ENCODE data around the gene FOCAD. TPM values are rescaled to one million over a fixed set of nuclear protein-coding genes. Genes with fewer than 3 reads are reported as not detected.
A peak's percentile ranks its signal among the peaks of the same experiment; 100 is the strongest.

The FOCAD gene
- total RNA-seq (2014; rRNA removed; shearing (Covaris generic)) (32.8 and 67.4 TPM in 2 replicates), polyA plus RNA-seq (2016; fragmentation: Nextera tagmentation; extraction: Ambion mirVana) (18.6 and 20.8 TPM in 2 replicates)

GRCh38 chr9:20684035-20684874 lies at the start of gene FOCAD:
Gene FOCAD (plus strand): TSS chr9:20684259. CDS start chr9:20715354, 31,095 bp downstream.
- Histone ChIP-seq H3K4me2 (ENCODE audit: unreplicated experiment) (peak within 1 kb of the TSS; percentile 99), H2AFZ (peak within 1 kb of the TSS; percentile 82), H3K4me3 (peak within 1 kb of the TSS; percentile 85), H3K27me3 (replicated peaks; ENCODE audit: insufficient read depth) (no peaks in the 10 kb centered on the region), H3K9me3 (ENCODE audit: low read depth) (no peaks in the 10 kb centered on the region), H3K27ac (peak within 1 kb of the TSS; percentile 90), H3F3A (ENCODE audit: insufficient read depth) (peaks cover 33% of the 10 kb centered on the region), H3K9ac (peak within 1 kb of the TSS; percentile 91), H3K79me2 (ENCODE audit: insufficient read depth) (peaks cover 38% of the 10 kb centered on the region), H3K9me2 (ENCODE audit: insufficient read depth) (no peaks in the 10 kb centered on the region), H4K20me1 (ENCODE audit: insufficient read depth) (0 out of 2 replicates have a peak, but pooled peaks cover 4% of the 10 kb centered on the region), H3K4me1 (ENCODE audit: insufficient read depth) (peaks cover 20% of the 10 kb centered on the region), H3K36me3 (ENCODE audit: low read depth) (no peaks in the 10 kb centered on the region)
- no peak for TF ChIP-seq EZH2 (IDR thresholded peaks at IDR 0.05; ENCODE audit: insufficient read depth, poor library complexity, severe bottlenecking)
- TF ChIP-seq EZH2phosphoT487 (IDR thresholded peaks at IDR 0.05; ENCODE audit: insufficient read depth, low read depth), result no peak
- in situ Hi-C loops (cut with MboI), result no loop called here
- 0 to 2% methylated on average over 66 to 72 of the region's 78 CpGs for WGBS, 2 experiments (ENCODE audit: low coverage in 1 of 2, low lambda C conversion rate in 2 of 2, missing lambda C conversion rate in 2 of 2)
- DNase-seq, result peak; percentile 100

DNA sequence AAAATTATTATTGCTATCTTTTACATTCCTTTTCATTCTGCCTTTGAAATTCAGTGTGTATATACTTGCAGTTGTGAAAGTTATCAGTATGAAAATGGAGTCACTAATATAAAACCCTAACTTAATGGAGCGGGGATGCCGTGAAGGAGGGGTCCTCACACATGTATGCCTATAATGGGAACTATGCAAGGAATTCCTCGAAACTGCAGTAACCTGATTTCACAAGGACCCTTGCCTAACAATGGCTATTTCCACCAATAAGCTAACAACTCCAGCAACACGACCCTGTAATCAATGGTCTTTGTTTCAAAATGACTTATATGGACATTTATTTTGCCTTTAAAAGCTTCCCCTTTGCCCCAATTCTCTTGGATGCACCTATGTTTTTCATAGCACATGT lies 49.2 kb upstream of the FOCAD start:
- Histone ChIP-seq H3F3A (ENCODE audit: insufficient read depth) (peaks cover 14% of the 10 kb centered on the region; the same call in 1 of the 2 replicates), H3K9ac (no peak overlapping the region), H3K4me2 (ENCODE audit: unreplicated experiment) (no peak overlapping the region), H4K20me1 (ENCODE audit: insufficient read depth) (no peaks in the 10 kb centered on the region), H3K79me2 (ENCODE audit: insufficient read depth) (no peaks in the 10 kb centered on the region), H3K4me3 (no peak overlapping the region), H2AFZ (no peak overlapping the region), H3K27ac (no peak overlapping the region), H3K27me3 (replicated peaks; ENCODE audit: insufficient read depth) (no peaks in the 10 kb centered on the region), H3K36me3 (ENCODE audit: low read depth) (no peaks in the 10 kb centered on the region), H3K9me2 (ENCODE audit: insufficient read depth) (no peaks in the 10 kb centered on the region), H3K4me1 (ENCODE audit: insufficient read depth) (peaks cover 16% of the 10 kb centered on the region), H3K9me3 (ENCODE audit: low read depth) (no peaks in the 10 kb centered on the region)
- TF ChIP-seq EZH2 (IDR thresholded peaks at IDR 0.05; ENCODE audit: insufficient read depth, poor library complexity, severe bottlenecking), result no peak
- no peak for TF ChIP-seq EZH2phosphoT487 (IDR thresholded peaks at IDR 0.05; ENCODE audit: insufficient read depth, low read depth)
- in situ Hi-C loops (cut with MboI), result no loop called here
- 64 to 74% methylated on average over 4 of the region's 4 CpGs for WGBS, 2 experiments (ENCODE audit: low coverage in 1 of 2, low lambda C conversion rate in 2 of 2, missing lambda C conversion rate in 2 of 2)
- DNase-seq, result no peak

DNA sequence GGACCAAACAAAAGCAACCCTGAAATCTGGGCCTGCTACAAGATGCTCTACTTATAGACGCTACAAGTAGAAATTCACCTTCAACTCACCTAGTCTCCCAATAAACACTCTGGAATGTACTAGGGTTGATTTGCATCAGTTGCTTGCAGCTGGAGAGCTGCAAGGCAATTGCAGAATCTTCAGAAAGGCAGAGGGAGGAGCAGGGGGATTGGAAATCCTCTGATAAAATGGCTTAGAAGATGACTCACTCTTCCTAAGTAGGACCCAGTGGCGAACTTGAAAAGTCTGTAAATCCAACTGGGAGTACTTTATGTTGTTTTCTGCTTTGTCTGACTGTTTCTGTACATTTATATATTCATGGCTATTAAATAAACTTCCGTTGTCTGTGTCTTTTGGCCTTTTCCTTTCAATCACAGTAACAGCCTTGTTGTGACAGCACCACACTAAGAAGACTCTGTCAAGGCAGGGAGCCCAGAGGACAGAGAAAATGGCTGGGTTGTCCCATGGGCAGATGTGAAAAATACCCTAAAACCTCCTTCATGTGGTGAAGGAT lies 47.1 kb upstream of the FOCAD start:
- no peak overlapping the region for H3K27ac ChIP-seq
- H3F3A ChIP-seq (ENCODE audit: insufficient read depth), result peaks cover 8% of the 10 kb centered on the region; the same call in 1 of the 2 replicates
- in situ Hi-C loops (cut with MboI), result no loop called here
- no peaks in the 10 kb centered on the region for H3K9me3 ChIP-seq (ENCODE audit: low read depth)
- no peaks in the 10 kb centered on the region for H3K36me3 ChIP-seq (ENCODE audit: low read depth)
- H3K27me3 ChIP-seq (replicated peaks; ENCODE audit: insufficient read depth), result no peaks in the 10 kb centered on the region
- H3K4me1 ChIP-seq (ENCODE audit: insufficient read depth), result peaks cover 17% of the 10 kb centered on the region
- no peak overlapping the region for H3K4me2 ChIP-seq (ENCODE audit: unreplicated experiment)
- no peaks in the 10 kb centered on the region for H3K79me2 ChIP-seq (ENCODE audit: insufficient read depth)
- DNase-seq, result no peak
- no peaks in the 10 kb centered on the region for H3K9me2 ChIP-seq (ENCODE audit: insufficient read depth)
- H2AFZ ChIP-seq, result no peak overlapping the region
- H4K20me1 ChIP-seq (ENCODE audit: insufficient read depth), result no peaks in the 10 kb centered on the region
- no peak overlapping the region for H3K4me3 ChIP-seq
- TF ChIP-seq EZH2 (IDR thresholded peaks at IDR 0.05; ENCODE audit: insufficient read depth, poor library complexity, severe bottlenecking) (no peak), EZH2phosphoT487 (IDR thresholded peaks at IDR 0.05; ENCODE audit: insufficient read depth, low read depth) (no peak)
- 86 to 87% methylated on average over 3 of the region's 3 CpGs for WGBS, 2 experiments (ENCODE audit: low coverage in 1 of 2, low lambda C conversion rate in 2 of 2, missing lambda C conversion rate in 2 of 2)
- H3K9ac ChIP-seq, result no peak overlapping the region

- H3K27ac ChIP-seq, result no peak overlapping the region
- peak; percentile 70 for DNase-seq
- H2AFZ ChIP-seq, result no peak overlapping the region
- H3K4me2 ChIP-seq (ENCODE audit: unreplicated experiment), result no peak overlapping the region
- H3K4me1 ChIP-seq (ENCODE audit: insufficient read depth), result 0 out of 2 replicates have a peak, but pooled peaks cover 7% of the 10 kb centered on the region
- no peaks in the 10 kb centered on the region for H3K79me2 ChIP-seq (ENCODE audit: insufficient read depth)
- no peaks in the 10 kb centered on the region for H3K27me3 ChIP-seq (replicated peaks; ENCODE audit: insufficient read depth)
- H3K9me3 ChIP-seq (ENCODE audit: low read depth), result no peaks in the 10 kb centered on the region
- H3F3A ChIP-seq (ENCODE audit: insufficient read depth), result no peaks in the 10 kb centered on the region
- in situ Hi-C loops (cut with MboI), result no loop called here
- no peaks in the 10 kb centered on the region for H3K36me3 ChIP-seq (ENCODE audit: low read depth)
- H3K9me2 ChIP-seq (ENCODE audit: insufficient read depth), result no peaks in the 10 kb centered on the region
- no peaks in the 10 kb centered on the region for H4K20me1 ChIP-seq (ENCODE audit: insufficient read depth)
- H3K9ac ChIP-seq, result no peak overlapping the region
- TF ChIP-seq EZH2phosphoT487 (IDR thresholded peaks at IDR 0.05; ENCODE audit: insufficient read depth, low read depth) (no peak), EZH2 (IDR thresholded peaks at IDR 0.05; ENCODE audit: insufficient read depth, poor library complexity, severe bottlenecking) (no peak)
- WGBS, 2 experiments (ENCODE audit: low coverage in 1 of 2, low lambda C conversion rate in 2 of 2, missing lambda C conversion rate in 2 of 2), result 73 to 74% methylated on average over 7 of the region's 7 CpGs
- no peak overlapping the region for H3K4me3 ChIP-seq
Observed at GRCh38 chr9:20640331-20641187, 43.5 kb upstream of the FOCAD start.

Data from GM23248 (cell line).